SK-N-SH (cell line): ENCODE measurements around the gene CHCHD3. TPM values are rescaled to one million over a fixed set of nuclear protein-coding genes. Genes with fewer than 3 reads are reported as not detected.

Source experiments
- CTCF ChIA-PET: fragments of 300-600, 350-600 bp; formaldehyde crosslinking; extraction: SDS; loops from one replicate; lab custom pipeline; 2021; lab: Yijun Ruan, JAX
- POLR2A ChIA-PET: fragments of 350-600 bp; sonication (Branson Sonifier 250); formaldehyde crosslinking; extraction: SDS; loops from one replicate; lab custom pipeline; 2020; ENCODE audit warnings: antibody characterized with exemption, inconsistent platforms; lab: Yijun Ruan, JAX
- DNase-seq: peaks from one replicate; pipeline ENCODE4 v3.0.0; 2012
- H2AFZ ChIP-seq: fragments of 200-600 bp; sonication (generic); 2 replicates; pipeline ENCODE4 v1.8.1; 2016; ENCODE audit warnings: antibody characterized with exemption, mild to moderate bottlenecking, low read depth
- H3F3A ChIP-seq: fragments of 200-600 bp; sonication (generic); replicated peaks from 2 replicates; pipeline ENCODE3; 2016; ENCODE audit warnings: antibody characterized with exemption, mild to moderate bottlenecking; ENCODE audit not compliant: insufficient read depth
- H3K27ac ChIP-seq, 2 experiments: fragments of 200-500 bp in 1 of 2; fragments of 200-600 bp in 1 of 2; sonication (Bioruptor generic) in 1 of 2; sonication (generic), shearing (Covaris generic) in 1 of 2; 2 replicates each; pipeline versions ENCODE4 v1.5.1 to v1.6.1; 2014 to 2016; ENCODE audit warnings: low read depth in 2 of 2, inconsistent platforms in 1 of 2, low read length in 1 of 2, mild to moderate bottlenecking in 1 of 2, mixed read lengths in 1 of 2
- H3K27me3 ChIP-seq: fragments of 200-600 bp; sonication (generic), shearing (Covaris generic); 2 replicates; pipeline ENCODE4 v1.6.1; 2016; ENCODE audit warnings: mixed run types; ENCODE audit not compliant: insufficient read depth
- H3K36me3 ChIP-seq, 2 experiments: fragments of 200-500 bp in 1 of 2; fragments of 200-600 bp in 1 of 2; sonication (Bioruptor generic) in 1 of 2; sonication (generic) in 1 of 2; replicated peaks in 1 of 2; 2 replicates each; pipeline versions ENCODE3 to v1.5.1; 2014 to 2016; ENCODE audit warnings: low read length in 1 of 2, mild to moderate bottlenecking in 1 of 2; ENCODE audit not compliant: insufficient read depth in 2 of 2, control insufficient read depth in 1 of 2
- H3K4me1 ChIP-seq, 2 experiments: fragments of 200-500 bp in 1 of 2; fragments of 200-600 bp in 1 of 2; sonication (Bioruptor generic) in 1 of 2; sonication (generic), shearing (Covaris generic) in 1 of 2; 2 replicates each; pipeline versions ENCODE4 v1.5.1 to v1.6.1; 2014 to 2016; ENCODE audit warnings: low read depth in 1 of 2, low read length in 1 of 2, mixed run types in 1 of 2; ENCODE audit not compliant: insufficient read depth in 2 of 2, control insufficient read depth in 1 of 2
- H3K4me2 ChIP-seq: fragments of 200-600 bp; sonication (generic), shearing (Covaris generic); 2 replicates; pipeline ENCODE4 v1.6.1; 2017; ENCODE audit warnings: mixed run types
- H3K4me3 ChIP-seq, 2 experiments: fragments of 200-500 bp in 1 of 2; fragments of 200-600 bp in 1 of 2; sonication (Bioruptor generic) in 1 of 2; sonication (generic), shearing (Covaris generic) in 1 of 2; 2 replicates each; pipeline versions ENCODE4 v1.5.1 to v1.8.1; 2014 to 2016; ENCODE audit warnings: low read depth in 2 of 2, inconsistent platforms in 1 of 2, low read length in 1 of 2, mild to moderate bottlenecking in 1 of 2, mixed read lengths in 1 of 2, moderate library complexity in 1 of 2
- H3K79me2 ChIP-seq: fragments of 200-600 bp; sonication (generic); 2 replicates; pipeline ENCODE4 v1.8.1; 2017; ENCODE audit warnings: mild to moderate bottlenecking; ENCODE audit not compliant: insufficient read depth
- H3K9ac ChIP-seq: fragments of 200-600 bp; sonication (generic); 2 replicates; pipeline ENCODE4 v1.6.1; 2017; ENCODE audit warnings: mixed run types
- H3K9me2 ChIP-seq: fragments of 200-600 bp; sonication (generic); 2 replicates; pipeline ENCODE4 v1.6.1; 2017; ENCODE audit warnings: mixed run types
- H3K9me3 ChIP-seq: fragments of 200-600 bp; sonication (generic); 2 replicates; pipeline ENCODE4 v1.6.1; 2017; ENCODE audit warnings: mixed run types, mild to moderate bottlenecking, moderate library complexity
- H4K20me1 ChIP-seq: fragments of 200-600 bp; sonication (generic); 2 replicates; pipeline ENCODE4 v1.6.1; 2017; ENCODE audit warnings: mild to moderate bottlenecking, mixed run types; ENCODE audit not compliant: insufficient read depth
- CHD2 ChIP-seq: fragments of 150-350 bp; IDR thresholded peaks from 2 replicates; pipeline ENCODE4 v1.6.1; 2018; ENCODE audit warnings: low read length; ENCODE audit not compliant: partially characterized antibody
- CTCF ChIP-seq: fragments of 200-600 bp; sonication (generic); IDR thresholded peaks from 2 replicates; pipeline ENCODE4 v1.6.1; 2017; ENCODE audit warnings: antibody characterized with exemption, mild to moderate bottlenecking, moderate library complexity
- ELF1 ChIP-seq: IDR thresholded peaks from 2 replicates; pipeline ENCODE4 v1.4.0; 2012
- EZH2phosphoT487 ChIP-seq: fragments of 200-600 bp; sonication (generic); IDR thresholded peaks from 2 replicates; pipeline ENCODE4 v1.6.1; 2017; ENCODE audit warnings: low read depth, mixed run types, mild to moderate bottlenecking, antibody characterized with exemption, moderate library complexity, borderline replicate concordance
- FOSL2 ChIP-seq: IDR thresholded peaks from 2 replicates; pipeline ENCODE4 v1.4.0; 2012; ENCODE audit warnings: low read depth, mild to moderate bottlenecking, moderate library complexity, borderline replicate concordance
- GATA2 ChIP-seq: sonication (generic); formaldehyde crosslinking; IDR thresholded peaks from 2 replicates; pipeline ENCODE4 v1.5.0; 2020; ENCODE audit warnings: mild to moderate bottlenecking, missing genetic modification reagents
- IRF3 ChIP-seq: fragments of 150-350 bp; IDR thresholded peaks from 2 replicates; pipeline ENCODE4 v1.6.1; 2016; ENCODE audit warnings: mild to moderate bottlenecking, low read depth, low read length
- MAX ChIP-seq: IDR thresholded peaks from 2 replicates; pipeline ENCODE4 v1.4.0; 2012; ENCODE audit warnings: low read depth
- NRF1 ChIP-seq: IDR thresholded peaks from 2 replicates; pipeline ENCODE4 v1.6.1; 2012; ENCODE audit warnings: low read depth, mild to moderate bottlenecking, low read length
- PBX3 ChIP-seq: IDR thresholded peaks from 2 replicates; pipeline ENCODE4; 2012
- RAD21 ChIP-seq: IDR thresholded peaks from 2 replicates; pipeline ENCODE4 v1.6.1; 2012; ENCODE audit warnings: mild to moderate bottlenecking, low read length
- REST ChIP-seq: IDR thresholded peaks from 2 replicates; pipeline ENCODE4 v1.6.1; 2012; ENCODE audit warnings: mild to moderate bottlenecking, low read depth, low read length, moderate library complexity
- RXRA ChIP-seq: IDR thresholded peaks from 2 replicates; pipeline ENCODE4 v1.4.0; 2012; ENCODE audit warnings: low read depth, mild to moderate bottlenecking, borderline replicate concordance
- SIN3A ChIP-seq: IDR thresholded peaks from 2 replicates; pipeline ENCODE4 v1.6.1; 2012; ENCODE audit warnings: low read depth, mild to moderate bottlenecking, low read length, moderate library complexity, borderline replicate concordance
- SMC3 ChIP-seq: IDR thresholded peaks from 2 replicates; pipeline ENCODE4 v1.6.1; 2012; ENCODE audit warnings: low read depth, low read length, improper control_type of control experiment
- TAF1 ChIP-seq: IDR thresholded peaks from 2 replicates; pipeline ENCODE4 v1.6.1; 2012; ENCODE audit warnings: low read depth, mild to moderate bottlenecking, low read length, moderate library complexity, borderline replicate concordance
- TCF12 ChIP-seq: IDR thresholded peaks from 2 replicates; pipeline ENCODE4 v1.4.0; 2012
- WGBS: methylation state at CpG from one replicate; pipeline ENCODE4 v1.1.6; 2017; ENCODE audit warnings: low lambda C conversion rate; 5-methylcytosine and 5-hydroxymethylcytosine counted together
- polyA plus RNA-seq, 3 experiments: library from polyadenylated mRNA; depleted of rRNA; stranded (reverse); fragments of >200 nt; gene quantifications; 2 replicates each; pipeline ENCODE4 v1.2.3, GENCODE V29; 2012

CHCHD3 gene
- polyA plus RNA-seq, 1 of the 3 experiments (the other 2 are of a cell fraction) = 97.1 TPM

- TF ChIP-seq FOSL2 (no peak), ELF1 (no peak), MAX (no peak), SMC3 (no peak), CTCF (no peak), TAF1 (no peak), GATA2 (CRISPR knock-in tag) (no peak), CHD2 (no peak), SIN3A (no peak), RXRA (no peak)
- H3K9me2 ChIP-seq = 0 out of 2 replicates have a peak, but pooled peaks cover 4% of the 10 kb centered on the region
- H3K79me2 ChIP-seq = no peaks in the 10 kb centered on the region
- no peak for DNase-seq
- H4K20me1 ChIP-seq = no peaks in the 10 kb centered on the region
- H3K9me3 ChIP-seq = no peaks in the 10 kb centered on the region
- H3K4me1 ChIP-seq = peaks cover 0 to 10% of the 10 kb centered on the region in 2 experiments; a peak in 2 of 4 replicates
- H3K27ac ChIP-seq = no peak overlapping the region
- H3K27me3 ChIP-seq = no peaks in the 10 kb centered on the region
- H2AFZ ChIP-seq = no peak overlapping the region
- no peak overlapping the region for H3K4me3 ChIP-seq
- no peaks in the 10 kb centered on the region for H3F3A ChIP-seq
- 91% methylated on average over 1 of the region's 1 CpG for WGBS
- H3K36me3 ChIP-seq = peaks cover 9 to 33% of the 10 kb centered on the region in 2 experiments
- no peak overlapping the region for H3K4me2 ChIP-seq
- no peak overlapping the region for H3K9ac ChIP-seq
- ChIA-PET POLR2A (no interaction called here), CTCF (interaction anchor here (1.8 kb wide), 1 partner anchor 10 kb away, joined by 6 read pairs; no protein-coding TSS in a partner anchor)
Measured at GRCh38 chr7:132942701-132943100, 139.2 kb downstream of the CHCHD3 start.

- POLR2A ChIA-PET = no interaction called here
- 96% methylated on average over 4 of the region's 4 CpGs for WGBS
- H3K27ac ChIP-seq = no peak overlapping the region
- TF ChIP-seq ELF1 (no peak), REST (no peak), NRF1 (no peak), PBX3 (no peak), RXRA (no peak), TCF12 (no peak), SIN3A (no peak), RAD21 (no peak), EZH2phosphoT487 (no peak), IRF3 (no peak), CTCF (no peak)
Measured at GRCh38 chr7:132941905-132942304, 140.0 kb downstream of the CHCHD3 start.

More at GRCh38 chr7:132941905-132942304, 140.0 kb downstream of the CHCHD3 start:
- Histone ChIP-seq H3K9ac (no peak overlapping the region), H3K27me3 (no peaks in the 10 kb centered on the region), H3K4me2 (no peak overlapping the region), H3K9me3 (no peaks in the 10 kb centered on the region), H3K79me2 (no peaks in the 10 kb centered on the region), H3K36me3 (peaks cover 9 to 30% of the 10 kb centered on the region in 2 experiments), H3K4me3 (no peak overlapping the region), H3K4me1 (peaks cover 0 to 5% of the 10 kb centered on the region in 2 experiments; a peak in 2 of 4 replicates), H3F3A (no peaks in the 10 kb centered on the region), H4K20me1 (no peaks in the 10 kb centered on the region), H3K9me2 (0 out of 2 replicates have a peak, but pooled peaks cover 4% of the 10 kb centered on the region), H2AFZ (no peak overlapping the region)
- no peak for DNase-seq
- CTCF ChIA-PET = interaction anchor here (1.8 kb wide), 1 partner anchor 9 kb away, joined by 6 read pairs; no protein-coding TSS in a partner anchor
